Renal pelvis (tissue), 4 donors: ENCODE data around the gene ZNF79. TPM values are rescaled to one million over a fixed set of nuclear protein-coding genes. Genes with fewer than 3 reads are reported as not detected.

Source experiments
- DNase-seq: peaks from one replicate; pipeline ENCODE4 v3.0.0-alpha.2; 2013
- polyA plus RNA-seq, 3 donors: library from polyadenylated mRNA; unstranded; fragments of 120-200 nt; gene quantifications; one replicate each; pipeline ENCODE4 v1.2.1, GENCODE V29; 2013; ENCODE audit not compliant: insufficient read length in 3 of 3

Gene ZNF79
- polyA plus RNA-seq, 3 donors, result 6.4 to 8.0 (median 7.9) TPM

- DNase-seq, result no peak
Measured at GRCh38 chr9:127422133-127422782, 1.9 kb upstream of the ZNF79 start.

- DNase-seq, result no peak
Measured at GRCh38 chr9:127422787-127423186, 1.4 kb upstream of the ZNF79 start.

GRCh38 chr9:127423476-127423933, 677 bp upstream of the ZNF79 start:
- DNase-seq, result no peak

GRCh38 chr9:127424676-127424999, 456 bp downstream of the ZNF79 start:
- no peak for DNase-seq

- DNase-seq, result no peak
Measured at GRCh38 chr9:127426756-127427155, 2.6 kb downstream of the ZNF79 start.

- no peak for DNase-seq
Measured at GRCh38 chr9:127428348-127428747, 4.2 kb downstream of the ZNF79 start.

- DNase-seq, result no peak
Measured at GRCh38 chr9:127430415-127430814, 6.2 kb downstream of the ZNF79 start.

GRCh38 chr9:127437497-127438264, 13.5 kb downstream of the ZNF79 start:
- no peak for DNase-seq

GRCh38 chr9:127438394-127438793, 14.2 kb downstream of the ZNF79 start:
- DNase-seq, result no peak

- no peak for DNase-seq
Measured at GRCh38 chr9:127444283-127444920, 20.2 kb downstream of the ZNF79 start.

GRCh38 chr9:127444921-127445850, 21.0 kb downstream of the ZNF79 start:
- no peak for DNase-seq

- DNase-seq, result no peak
Measured at GRCh38 chr9:127445851-127446712, 21.9 kb downstream of the ZNF79 start.

- DNase-seq, result no peak
Measured at GRCh38 chr9:127446713-127447415, 22.7 kb downstream of the ZNF79 start.

- DNase-seq, result no peak
Measured at GRCh38 chr9:127447416-127448111, 23.4 kb downstream of the ZNF79 start.

GRCh38 chr9:127448112-127448805, 24.1 kb downstream of the ZNF79 start:
- DNase-seq, result no peak

GRCh38 chr9:127449332-127449966, 25.3 kb downstream of the ZNF79 start:
- DNase-seq, result no peak

GRCh38 chr9:127450243-127450760, 26.1 kb downstream of the ZNF79 start:
- peak; percentile 11 for DNase-seq
